Fibroblast of mammary gland (primary cell): ENCODE data around the gene ETFDH.

ENCODE experiments used
- DNase-seq: peaks from one replicate; pipeline ENCODE4 v3.0.0-alpha.2; 2010; ENCODE audit warnings: low read depth
- H3K4me3 ChIP-seq: 2 replicates; pipeline ENCODE4 v1.5.1; 2011; ENCODE audit warnings: low read depth, mild to moderate bottlenecking, low read length, moderate library complexity; ENCODE audit not compliant: control insufficient read depth
- CTCF ChIP-seq: conservative IDR thresholded peaks from 2 replicates; pipeline ENCODE4 v1.5.1; 2011; ENCODE audit warnings: low read depth, low read length, inconsistent platforms; ENCODE audit not compliant: control insufficient read depth, insufficient read depth

Gene ETFDH

GRCh38 chr4:158666892-158667291 lies 5.2 kb upstream of the ETFDH start:
- no peak overlapping the region for H3K4me3 ChIP-seq
- no peak for DNase-seq
- no peak for TF ChIP-seq CTCF

GRCh38 chr4:158667651-158668198 lies 4.4 kb upstream of the ETFDH start:
- H3K4me3 ChIP-seq, result no peak overlapping the region
- TF ChIP-seq CTCF, result peak; percentile 49
- peak; percentile 12 for DNase-seq

GRCh38 chr4:158669310-158669709 lies 2.8 kb upstream of the ETFDH start:
- TF ChIP-seq CTCF, result no peak
- H3K4me3 ChIP-seq, result no peak overlapping the region
- no peak for DNase-seq

GRCh38 chr4:158670975-158671664 lies 976 bp upstream of the ETFDH start:
- no peak for TF ChIP-seq CTCF
- DNase-seq, result peak; percentile 79
- peak overlapping the region; percentile 91 for H3K4me3 ChIP-seq

- H3K4me3 ChIP-seq, result peak within 1 kb of the TSS; percentile 91
- TF ChIP-seq CTCF, result no peak
- no peak for DNase-seq
Observed at GRCh38 chr4:158671665-158671914, 506 bp upstream of the ETFDH start, which contains the start of gene C4orf46. TSS of gene C4orf46 (minus strand) at chr4:158671887. CDS start at chr4:158671801, 86 bp downstream.

- no peak for TF ChIP-seq CTCF
Observed at GRCh38 chr4:158673633-158674032, 1.5 kb downstream of the ETFDH start.

GRCh38 chr4:158676076-158676475 lies 4.0 kb downstream of the ETFDH start:
- no peak for TF ChIP-seq CTCF
- no peak overlapping the region for H3K4me3 ChIP-seq
- peak; percentile 36 for DNase-seq

More at GRCh38 chr4:158673633-158674032, 1.5 kb downstream of the ETFDH start:
- no peak for DNase-seq
- no peak overlapping the region for H3K4me3 ChIP-seq
